Upper lobe of left lung (tissue), 4 donors: ENCODE measurements around the gene CD248.

Experiments used
- CTCF ChIP-seq, 6 experiments: fragments of 450-650 bp in 4 of 6; fragments of 200-600 bp in 2 of 6; sonication (generic) in 2 of 6; IDR thresholded peaks; one replicate each; pipeline ENCODE4 v1.5.1; 2016 to 2019; ENCODE audit warnings: antibody characterized with exemption in 6 of 6
- EP300 ChIP-seq, 4 donors: sonication (generic); formaldehyde crosslinking; IDR thresholded peaks; one replicate each; pipeline ENCODE4 v1.5.1; 2017; ENCODE audit warnings: antibody characterized with exemption in 4 of 4, control low read depth in 2 of 4
- POLR2A ChIP-seq, 4 donors: fragments of 450-650 bp; IDR thresholded peaks; one replicate each; pipeline ENCODE4 v1.5.1; 2016 to 2017; ENCODE audit warnings: antibody characterized with exemption in 4 of 4, mild to moderate bottlenecking in 2 of 4
- POLR2AphosphoS5 ChIP-seq, 2 donors: sonication (generic); formaldehyde crosslinking; IDR thresholded peaks; one replicate each; pipeline ENCODE4 v1.5.1; 2017; ENCODE audit warnings: antibody characterized with exemption in 2 of 2

GRCh38 chr11:66365166-66365565 is 48.3 kb upstream of the CD248 start:
- TF ChIP-seq POLR2A (IDR thresholded peaks at IDR 0.05) (no peak), CTCF (IDR thresholded peaks at IDR 0.05) (no peak), EP300 (IDR thresholded peaks at IDR 0.05) (no peak), POLR2AphosphoS5 (IDR thresholded peaks at IDR 0.05) (no peak)
